MM.1S (cell line): ENCODE measurements around the gene CNNM4.

ENCODE experiments used
- EZH2 ChIP-seq: fragments of 300-600 bp; sonication (generic); optimal IDR thresholded peaks from 2 replicates; pipeline ENCODE3; 2017; ENCODE audit warnings: low read depth, mild to moderate bottlenecking, antibody characterized with exemption, low read length, mixed read lengths
- EZH2phosphoT487 ChIP-seq: fragments of 300-600 bp; sonication (generic); IDR thresholded peaks from 2 replicates; pipeline ENCODE4 v1.6.1; 2018; ENCODE audit warnings: antibody characterized with exemption, low read length
- TF ChIP-seq, protein P1 (sequence below): fragments of 300-600 bp; sonication (generic); IDR thresholded peaks from 2 replicates; pipeline ENCODE4 v1.5.1; 2016; ENCODE audit warnings: antibody characterized with exemption, low read length, mixed read lengths

DNA sequence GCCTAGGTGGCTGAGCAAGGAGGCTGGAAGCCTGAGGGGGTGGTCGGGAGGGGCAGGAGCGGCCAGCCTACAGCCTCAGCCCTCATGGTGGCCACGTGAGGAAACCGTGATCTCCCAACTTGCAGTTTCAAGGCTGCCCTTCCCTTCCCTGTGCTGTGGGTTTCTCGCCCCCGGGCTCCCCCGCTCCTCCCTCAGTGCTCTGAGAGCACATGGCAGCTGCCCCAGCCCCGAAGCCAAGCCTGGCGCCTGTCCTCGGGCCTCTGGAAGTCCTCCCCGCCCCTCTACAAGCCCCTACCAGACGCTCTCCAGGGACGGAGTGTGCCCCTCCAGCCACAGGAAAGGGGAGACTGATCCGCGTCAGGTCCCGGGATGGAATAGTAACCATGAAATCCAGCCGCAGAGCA lies 83.7 kb downstream of the CNNM4 start:
- TF ChIP-seq EZH2phosphoT487 = no peak
- TF ChIP-seq, protein P1, sequence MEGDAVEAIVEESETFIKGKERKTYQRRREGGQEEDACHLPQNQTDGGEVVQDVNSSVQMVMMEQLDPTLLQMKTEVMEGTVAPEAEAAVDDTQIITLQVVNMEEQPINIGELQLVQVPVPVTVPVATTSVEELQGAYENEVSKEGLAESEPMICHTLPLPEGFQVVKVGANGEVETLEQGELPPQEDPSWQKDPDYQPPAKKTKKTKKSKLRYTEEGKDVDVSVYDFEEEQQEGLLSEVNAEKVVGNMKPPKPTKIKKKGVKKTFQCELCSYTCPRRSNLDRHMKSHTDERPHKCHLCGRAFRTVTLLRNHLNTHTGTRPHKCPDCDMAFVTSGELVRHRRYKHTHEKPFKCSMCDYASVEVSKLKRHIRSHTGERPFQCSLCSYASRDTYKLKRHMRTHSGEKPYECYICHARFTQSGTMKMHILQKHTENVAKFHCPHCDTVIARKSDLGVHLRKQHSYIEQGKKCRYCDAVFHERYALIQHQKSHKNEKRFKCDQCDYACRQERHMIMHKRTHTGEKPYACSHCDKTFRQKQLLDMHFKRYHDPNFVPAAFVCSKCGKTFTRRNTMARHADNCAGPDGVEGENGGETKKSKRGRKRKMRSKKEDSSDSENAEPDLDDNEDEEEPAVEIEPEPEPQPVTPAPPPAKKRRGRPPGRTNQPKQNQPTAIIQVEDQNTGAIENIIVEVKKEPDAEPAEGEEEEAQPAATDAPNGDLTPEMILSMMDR = no peak
- no peak for TF ChIP-seq EZH2
